ENCODE results near the gene RET. TPM values are rescaled to one million over a fixed set of nuclear protein-coding genes. Genes with fewer than 3 reads are reported as not detected.
A peak's percentile ranks its signal among the peaks of the same experiment; 100 is the strongest.

RET gene
- total RNA-seq, 4 donors from 2014 or later: 0.20 to 8.5 (median 0.70) TPM

GRCh38 chr10:43135064-43135463, 58.2 kb downstream of the RET start:
- TF ChIP-seq EP300 (IDR thresholded peaks at IDR 0.05) (no peak), POLR2A (IDR thresholded peaks at IDR 0.05) (no peak)
- TF ChIP-seq, protein P1, sequence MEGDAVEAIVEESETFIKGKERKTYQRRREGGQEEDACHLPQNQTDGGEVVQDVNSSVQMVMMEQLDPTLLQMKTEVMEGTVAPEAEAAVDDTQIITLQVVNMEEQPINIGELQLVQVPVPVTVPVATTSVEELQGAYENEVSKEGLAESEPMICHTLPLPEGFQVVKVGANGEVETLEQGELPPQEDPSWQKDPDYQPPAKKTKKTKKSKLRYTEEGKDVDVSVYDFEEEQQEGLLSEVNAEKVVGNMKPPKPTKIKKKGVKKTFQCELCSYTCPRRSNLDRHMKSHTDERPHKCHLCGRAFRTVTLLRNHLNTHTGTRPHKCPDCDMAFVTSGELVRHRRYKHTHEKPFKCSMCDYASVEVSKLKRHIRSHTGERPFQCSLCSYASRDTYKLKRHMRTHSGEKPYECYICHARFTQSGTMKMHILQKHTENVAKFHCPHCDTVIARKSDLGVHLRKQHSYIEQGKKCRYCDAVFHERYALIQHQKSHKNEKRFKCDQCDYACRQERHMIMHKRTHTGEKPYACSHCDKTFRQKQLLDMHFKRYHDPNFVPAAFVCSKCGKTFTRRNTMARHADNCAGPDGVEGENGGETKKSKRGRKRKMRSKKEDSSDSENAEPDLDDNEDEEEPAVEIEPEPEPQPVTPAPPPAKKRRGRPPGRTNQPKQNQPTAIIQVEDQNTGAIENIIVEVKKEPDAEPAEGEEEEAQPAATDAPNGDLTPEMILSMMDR (IDR thresholded peaks at IDR 0.05): no peak
- Histone ChIP-seq H3K4me3 (no peak overlapping the region), H3K27ac (no peak overlapping the region), H3K27me3 (no peaks in the 10 kb centered on the region), H3K9me3 (no peaks in the 10 kb centered on the region), H3K4me1 (peaks cover 0 to 25% (median 17%) of the 10 kb centered on the region in 4 donors), H3K36me3 (no peaks in the 10 kb centered on the region)
- no peak for DNase-seq (ENCODE audit: low spot score in 2 of 2)
- WGBS, 2 donors: 94 to 97% methylated on average over 5 of the region's 5 CpGs

DNA sequence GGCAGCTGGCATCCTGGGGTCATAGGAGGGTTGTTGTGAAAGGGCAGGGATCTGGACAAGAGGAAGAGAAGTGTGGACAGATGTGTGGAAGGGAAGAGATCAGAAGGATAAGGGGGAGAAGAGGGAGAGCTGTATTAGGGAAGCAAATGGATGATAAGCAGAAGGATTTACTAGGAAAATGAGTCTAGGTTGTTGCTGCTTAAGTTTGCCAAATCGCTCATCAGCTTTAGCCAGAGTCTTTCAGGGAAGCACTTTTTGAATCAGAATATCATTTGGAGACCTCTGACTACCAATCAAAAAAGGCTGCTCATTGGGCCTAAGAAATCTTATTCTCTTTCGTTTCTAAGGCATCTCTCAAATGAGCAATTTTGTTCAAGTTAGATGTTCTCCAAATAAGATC, 58.8 kb downstream of the RET start:
- Histone ChIP-seq H3K27me3 (no peaks in the 10 kb centered on the region), H3K9me3 (no peaks in the 10 kb centered on the region), H3K4me1 (peaks cover 0 to 31% (median 23%) of the 10 kb centered on the region in 4 donors), H3K27ac (no peak overlapping the region), H3K36me3 (no peaks in the 10 kb centered on the region), H3K4me3 (no peak overlapping the region)
- DNase-seq (ENCODE audit: low spot score in 2 of 2): no peak
- TF ChIP-seq POLR2A (IDR thresholded peaks at IDR 0.05): no peak
- TF ChIP-seq EP300 (IDR thresholded peaks at IDR 0.05): no peak
- TF ChIP-seq, protein P1 (IDR thresholded peaks at IDR 0.05): no peak
- WGBS, 2 donors: 88 to 89% methylated on average over 2 of the region's 2 CpGs

DNA sequence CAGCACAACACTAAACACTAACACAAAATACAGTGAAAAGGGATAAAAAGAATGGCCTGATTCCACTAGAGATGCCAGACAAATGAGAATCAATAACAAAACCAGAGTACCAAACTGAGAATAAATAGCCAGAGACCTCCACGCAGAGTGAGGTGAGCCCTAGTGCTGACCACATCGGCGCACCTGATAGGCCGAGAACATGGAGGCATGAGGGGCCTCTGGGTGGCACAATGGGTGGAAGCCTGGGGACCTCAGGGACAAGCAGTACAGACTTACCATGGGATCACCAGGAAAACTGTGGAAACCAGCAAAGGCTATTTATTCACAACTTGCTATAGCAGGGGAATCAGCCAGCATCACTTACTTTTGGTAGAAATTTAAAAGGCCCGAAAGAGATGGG, 59.6 kb downstream of the RET start:
- Histone ChIP-seq H3K9me3 (no peaks in the 10 kb centered on the region), H3K36me3 (no peaks in the 10 kb centered on the region), H3K27ac (no peak overlapping the region), H3K4me3 (no peak overlapping the region), H3K27me3 (no peaks in the 10 kb centered on the region), H3K4me1 (peaks cover 0 to 36% (median 25%) of the 10 kb centered on the region in 4 donors)
- TF ChIP-seq EP300 (IDR thresholded peaks at IDR 0.05) (no peak), POLR2A (IDR thresholded peaks at IDR 0.05) (no peak)
- TF ChIP-seq, protein P1 (IDR thresholded peaks at IDR 0.05): no peak
- 87 to 92% methylated on average over 5 of the region's 5 CpGs for WGBS, 2 donors
- no peak for DNase-seq (ENCODE audit: low spot score in 2 of 2)

GRCh38 chr10:43136995-43137716, 60.3 kb downstream of the RET start:
- Histone ChIP-seq H3K27ac (peak overlapping the region; percentile 91 to 99 (median 94)), H3K4me3 (peak overlapping the region; percentile 56 to 84 (median 79)), H3K9me3 (no peaks in the 10 kb centered on the region), H3K4me1 (peaks cover 0 to 42% (median 26%) of the 10 kb centered on the region in 4 donors), H3K36me3 (no peaks in the 10 kb centered on the region), H3K27me3 (no peaks in the 10 kb centered on the region)
- 42 to 43% methylated on average over 27 of the region's 27 CpGs for WGBS, 2 donors
- no peak for DNase-seq (ENCODE audit: low spot score in 2 of 2)
- no peak for TF ChIP-seq POLR2A (IDR thresholded peaks at IDR 0.05)
- TF ChIP-seq EP300 (IDR thresholded peaks at IDR 0.05): no peak
- TF ChIP-seq, protein P1 (IDR thresholded peaks at IDR 0.05): no peak

- peak overlapping the region; percentile 56 to 84 (median 79) for H3K4me3 ChIP-seq
- H3K27ac ChIP-seq: peak overlapping the region; percentile 91 to 99 (median 94)
- no peaks in the 10 kb centered on the region for H3K9me3 ChIP-seq
- no peak for DNase-seq (ENCODE audit: low spot score in 2 of 2)
- H3K4me1 ChIP-seq: peaks cover 0 to 47% (median 28%) of the 10 kb centered on the region in 4 donors
- no peaks in the 10 kb centered on the region for H3K27me3 ChIP-seq
- H3K36me3 ChIP-seq: no peaks in the 10 kb centered on the region
- no peak for TF ChIP-seq POLR2A (IDR thresholded peaks at IDR 0.05)
- no peak for TF ChIP-seq EP300 (IDR thresholded peaks at IDR 0.05)
- TF ChIP-seq, protein P1 (IDR thresholded peaks at IDR 0.05): no peak
- WGBS, 2 donors: 1% methylated on average over 10 to 29 of the region's 30 CpGs
These were observed 60.8 kb downstream of the RET start for GRCh38 chr10:43137717-43138020.

Data from tibial nerve (tissue), 4 donors.